K562 (cell line): ENCODE data around the gene ATP6V1F. TPM values are rescaled to one million over a fixed set of nuclear protein-coding genes. Genes with fewer than 3 reads are reported as not detected.
A peak's percentile ranks its signal among the peaks of the same experiment; 100 is the strongest.
"Not testable (repeated sequence)": the region's sequence is repeated elsewhere in the genome, so short reads cannot be mapped to it uniquely, and the experiment has no call there.

Source experiments
- ATAC-seq: fragments of 200-7000 bp; cut with Tn5 transposase; 3 replicates; pipeline ENCODE4 v1.9.1; 2020; ENCODE audit warnings: moderate library complexity
- BruUV-seq: library from RNA; stranded (reverse); fragments of 400-500 nt; replicated peaks from 2 replicates; lab custom pipeline; 2021; lab: Mats Ljungman, UMichigan
- CTCF ChIA-PET: fragments of 300-600 bp; formaldehyde crosslinking; extraction: SDS; loops from one replicate; lab custom pipeline; 2021; ENCODE audit warnings: low intra/inter-chr PET ratio; lab: Yijun Ruan, JAX
- POLR2A ChIA-PET: fragments of 300-600, 350-650 bp; sonication (Branson Sonifier 250); formaldehyde crosslinking; extraction: SDS; loops from one replicate; lab custom pipeline; 2021; ENCODE audit warnings: antibody characterized with exemption, inconsistent platforms; lab: Yijun Ruan, JAX
- DNase-seq, 4 experiments: peaks; one replicate each; pipeline versions ENCODE4 v3.0.0 to v3.0.0-alpha.2; 2011 to 2018; ENCODE audit warnings: low spot score in 3 of 4, mixed read lengths in 3 of 4; ENCODE audit errors: extremely low read depth in 1 of 4
- FAIRE-seq: peaks from 2 replicates; lab custom pipeline; 2011; peaks lifted over from hg19 to GRCh38; lab: Jason Lieb, UNC
- H2AFZ ChIP-seq: 2 replicates; pipeline ENCODE4 v1.6.0; 2011; ENCODE audit warnings: low read depth, low read length, control low read depth, inconsistent platforms
- H3K27ac ChIP-seq: fragments of 200-600 bp; 3 replicates; pipeline ENCODE4 v1.8.0; 2011; ENCODE audit warnings: low read depth, mild to moderate bottlenecking, control low read depth, inconsistent platforms, low read length, moderate library complexity, mixed read lengths; ENCODE audit errors: extremely low read depth
- H3K27me3 ChIP-seq, 2 experiments: fragments of 300-600 bp in 1 of 2; 2 replicates in 1 of 2; 3 replicates in 1 of 2; pipeline versions ENCODE4 v1.6.0 to v1.8.0; 2011; ENCODE audit warnings: inconsistent platforms in 2 of 2, low read length in 2 of 2, mild to moderate bottlenecking in 1 of 2, mixed read lengths in 1 of 2, moderate library complexity in 1 of 2; ENCODE audit not compliant: control insufficient read depth in 2 of 2, insufficient read depth in 2 of 2
- H3K36me3 ChIP-seq: fragments of 300-600 bp; 3 replicates; pipeline ENCODE4 v1.8.0; 2011; ENCODE audit warnings: mild to moderate bottlenecking, low read length, inconsistent platforms; ENCODE audit not compliant: control insufficient read depth, insufficient read depth
- H3K4me1 ChIP-seq, 2 experiments: fragments of 200-600 bp in 1 of 2; replicated peaks in 1 of 2; 2 replicates in 1 of 2; 3 replicates in 1 of 2; pipeline versions ENCODE4 v1.5.1 to v1.8.0; 2011; ENCODE audit warnings: inconsistent platforms in 2 of 2, low read length in 2 of 2, mild to moderate bottlenecking in 1 of 2, mixed read lengths in 1 of 2, moderate library complexity in 1 of 2; ENCODE audit not compliant: control insufficient read depth in 2 of 2, insufficient read depth in 2 of 2
- H3K4me2 ChIP-seq: 2 replicates; pipeline ENCODE4 v1.6.1; 2011; ENCODE audit warnings: low read length, control low read depth, inconsistent platforms, mixed read lengths; ENCODE audit not compliant: insufficient read depth
- H3K4me3 ChIP-seq: fragments of 200-600 bp; sonication (generic), shearing (Covaris generic); 2 replicates; pipeline ENCODE4 v1.5.1; 2016; ENCODE audit warnings: control low read depth, inconsistent platforms
- H3K79me2 ChIP-seq: fragments of 200-600 bp; 3 replicates; pipeline ENCODE4 v1.8.0; 2011; ENCODE audit warnings: low read length, inconsistent platforms; ENCODE audit not compliant: control insufficient read depth, insufficient read depth
- H3K9ac ChIP-seq, 2 experiments: 2 replicates each; pipeline versions ENCODE4 v1.6.0 to v1.6.1; 2011; ENCODE audit warnings: low read depth in 2 of 2, low read length in 2 of 2, control low read depth in 1 of 2, inconsistent platforms in 1 of 2, mild to moderate bottlenecking in 1 of 2, mixed read lengths in 1 of 2; ENCODE audit not compliant: insufficient read depth in 1 of 2
- H3K9me1 ChIP-seq: one replicate; pipeline ENCODE4 v1.6.0; 2011; ENCODE audit warnings: inconsistent platforms, mild to moderate bottlenecking, low read length, moderate library complexity; ENCODE audit not compliant: control insufficient read depth, insufficient read depth
- H3K9me3 ChIP-seq: replicated peaks from 2 replicates; pipeline ENCODE4 v1.5.1; 2011; ENCODE audit warnings: low read depth, low read length, inconsistent platforms; ENCODE audit not compliant: control insufficient read depth, insufficient read depth
- H4K20me1 ChIP-seq: replicated peaks from 2 replicates; pipeline ENCODE4 v1.6.1; 2011; ENCODE audit warnings: low read length, inconsistent platforms, mixed read lengths; ENCODE audit not compliant: control insufficient read depth, insufficient read depth
- LARP7 ChIP-seq: fragments of 450-650 bp; IDR thresholded peaks from 2 replicates; pipeline ENCODE4 v1.6.1; 2016
- MIER1 ChIP-seq: fragments of 450-650 bp; IDR thresholded peaks from 2 replicates; pipeline ENCODE4 v1.6.1; 2016; ENCODE audit warnings: antibody characterized with exemption, mild to moderate bottlenecking, low read depth
- RHOXF2B ChIP-seq: fragments of 250-450 bp; sonication (Bioruptor Pico); conservative IDR thresholded peaks from 2 replicates; pipeline ENCODE4 v1.5.1; 2021
- ZFPM2 ChIP-seq: fragments of 250-450 bp; sonication (Bioruptor Pico); IDR thresholded peaks from 2 replicates; pipeline ENCODE4 v1.5.1; 2022; ENCODE audit warnings: mild to moderate bottlenecking
- ZKSCAN1 ChIP-seq: fragments of 150-350 bp; IDR thresholded peaks from 2 replicates; pipeline ENCODE4 v1.6.1; 2016; ENCODE audit warnings: low read depth, low read length
- ZNF696 ChIP-seq: fragments of 250-450 bp; sonication (Bioruptor Pico); conservative IDR thresholded peaks from 2 replicates; pipeline ENCODE4 v1.4.0; 2020; ENCODE audit warnings: mild to moderate bottlenecking, moderate library complexity
- WGBS: fragments of 100-300 bp; shearing (Covaris generic); methylation state at CpG from one replicate; pipeline ENCODE4 v1.1.6; 2016; ENCODE audit warnings: low coverage, mixed read lengths; ENCODE audit not compliant: insufficient coverage; ENCODE audit errors: missing lambda C conversion rate; 5-methylcytosine and 5-hydroxymethylcytosine counted together
- in situ Hi-C: fragments of 300-500 bp; cut with MboI; formaldehyde crosslinking; loops from 4 replicates; pipeline ENCODE4 v1.15.0; 2018; ENCODE audit warnings: inconsistent platforms, mixed read lengths
- intact Hi-C: fragments of 100-400 bp; cut with micrococcal nuclease; formaldehyde crosslinking; loops from 2 replicates; pipeline ENCODE4 v1.14.2; 2022
- polyA plus RNA-seq, 8 experiments: library from polyadenylated mRNA; depleted of rRNA in 4 of 8; stranded (reverse) in 5 of 8; unstranded in 3 of 8; fragments of >200 nt; fragmentation: Nextera tagmentation in 2 of 8; fragmentation: Illumina TruSeq in 1 of 8; extraction: Ambion mirVana in 2 of 8; extraction: Trizol in 1 of 8; gene quantifications; 2 replicates each; pipeline versions ENCODE4 v1.2.1 to v1.2.3, GENCODE V29; 2011 to 2014; ENCODE audit warnings: inconsistent platforms in 1 of 8, missing spikeins in 1 of 8
- total RNA-seq, 7 experiments: library from RNA; depleted of rRNA in 6 of 7; stranded (reverse); fragments of >200 nt in 6 of 7; fragmentation: Illumina TruSeq in 2 of 7; extraction: Trizol in 2 of 7; gene quantifications; 2 replicates each; pipeline versions ENCODE4 v1.2.1 to v1.2.3, GENCODE V29; 2011 to 2021; ENCODE audit warnings: low replicate concordance in 1 of 7
- TF ChIP-seq, protein P1 (sequence below): sonication (generic); IDR thresholded peaks from 2 replicates; pipeline ENCODE4 v1.6.1; 2016
- TF ChIP-seq, protein P2 (sequence below): fragments of 450-650 bp; IDR thresholded peaks from 2 replicates; pipeline ENCODE4 v1.6.1; 2014; ENCODE audit warnings: low read depth, mild to moderate bottlenecking, moderate library complexity, borderline replicate concordance
- TF ChIP-seq, protein P3 (sequence below): fragments of 250-450 bp; sonication (Bioruptor Pico); IDR thresholded peaks from 2 replicates; pipeline ENCODE4 v1.8.0; 2022; ENCODE audit warnings: moderate library complexity, mild to moderate bottlenecking, inconsistent platforms

ATP6V1F gene
- total and polyA plus RNA-seq, 9 of the 15 experiments (the other 6 are each of a cell fraction or from before 2014, with no cell fraction given) = 206 to 1,123 (median 542) TPM

GRCh38 chr7:128912281-128912680, 49.6 kb downstream of the ATP6V1F start:
- no peak overlapping the region for H3K27ac ChIP-seq
- in situ Hi-C loops = loop anchor here (5.0 kb wide), 1 partner anchor 55 kb away; no protein-coding TSS in a partner anchor
- DNase-seq (no peak), FAIRE-seq (no peak)
- peaks cover 0 to 36% of the 10 kb centered on the region in 2 experiments; a peak in 2 of 5 replicates for H3K4me1 ChIP-seq
- H3K9me3 ChIP-seq = no peaks in the 10 kb centered on the region; the same call in 1 of the 2 replicates
- H4K20me1 ChIP-seq = peaks cover 11% of the 10 kb centered on the region; the same call in 1 of the 2 replicates
- POLR2A ChIA-PET = interaction anchor here (1.7 to 2.3 kb wide), 2 partner anchors 8 to 10 kb away, joined by 8 to 10 read pairs; no protein-coding TSS in a partner anchor
- H3K4me3 ChIP-seq = no peak overlapping the region
- no peak overlapping the region for H2AFZ ChIP-seq
- no TSS peak for BruUV-seq
- H3K79me2 ChIP-seq = no peaks in the 10 kb centered on the region
- no peak overlapping the region for H3K4me2 ChIP-seq
- intact Hi-C loops = no loop called here
- peaks cover 57 to 84% of the 10 kb centered on the region in 2 experiments for H3K27me3 ChIP-seq
- H3K36me3 ChIP-seq = no peaks in the 10 kb centered on the region
- no peak overlapping the region for H3K9ac ChIP-seq
- TF ChIP-seq, protein P1, sequence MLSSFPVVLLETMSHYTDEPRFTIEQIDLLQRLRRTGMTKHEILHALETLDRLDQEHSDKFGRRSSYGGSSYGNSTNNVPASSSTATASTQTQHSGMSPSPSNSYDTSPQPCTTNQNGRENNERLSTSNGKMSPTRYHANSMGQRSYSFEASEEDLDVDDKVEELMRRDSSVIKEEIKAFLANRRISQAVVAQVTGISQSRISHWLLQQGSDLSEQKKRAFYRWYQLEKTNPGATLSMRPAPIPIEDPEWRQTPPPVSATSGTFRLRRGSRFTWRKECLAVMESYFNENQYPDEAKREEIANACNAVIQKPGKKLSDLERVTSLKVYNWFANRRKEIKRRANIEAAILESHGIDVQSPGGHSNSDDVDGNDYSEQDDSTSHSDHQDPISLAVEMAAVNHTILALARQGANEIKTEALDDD = no peak
- TF ChIP-seq, protein P2, sequence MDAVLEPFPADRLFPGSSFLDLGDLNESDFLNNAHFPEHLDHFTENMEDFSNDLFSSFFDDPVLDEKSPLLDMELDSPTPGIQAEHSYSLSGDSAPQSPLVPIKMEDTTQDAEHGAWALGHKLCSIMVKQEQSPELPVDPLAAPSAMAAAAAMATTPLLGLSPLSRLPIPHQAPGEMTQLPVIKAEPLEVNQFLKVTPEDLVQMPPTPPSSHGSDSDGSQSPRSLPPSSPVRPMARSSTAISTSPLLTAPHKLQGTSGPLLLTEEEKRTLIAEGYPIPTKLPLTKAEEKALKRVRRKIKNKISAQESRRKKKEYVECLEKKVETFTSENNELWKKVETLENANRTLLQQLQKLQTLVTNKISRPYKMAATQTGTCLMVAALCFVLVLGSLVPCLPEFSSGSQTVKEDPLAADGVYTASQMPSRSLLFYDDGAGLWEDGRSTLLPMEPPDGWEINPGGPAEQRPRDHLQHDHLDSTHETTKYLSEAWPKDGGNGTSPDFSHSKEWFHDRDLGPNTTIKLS = no peak
- no peak for TF ChIP-seq RHOXF2B (CRISPR knock-in tag)
- TF ChIP-seq ZNF696 (CRISPR knock-in tag) = no peak
- no peak for TF ChIP-seq LARP7
- TF ChIP-seq ZFPM2 (CRISPR knock-in tag) = no peak
- TF ChIP-seq, protein P3, sequence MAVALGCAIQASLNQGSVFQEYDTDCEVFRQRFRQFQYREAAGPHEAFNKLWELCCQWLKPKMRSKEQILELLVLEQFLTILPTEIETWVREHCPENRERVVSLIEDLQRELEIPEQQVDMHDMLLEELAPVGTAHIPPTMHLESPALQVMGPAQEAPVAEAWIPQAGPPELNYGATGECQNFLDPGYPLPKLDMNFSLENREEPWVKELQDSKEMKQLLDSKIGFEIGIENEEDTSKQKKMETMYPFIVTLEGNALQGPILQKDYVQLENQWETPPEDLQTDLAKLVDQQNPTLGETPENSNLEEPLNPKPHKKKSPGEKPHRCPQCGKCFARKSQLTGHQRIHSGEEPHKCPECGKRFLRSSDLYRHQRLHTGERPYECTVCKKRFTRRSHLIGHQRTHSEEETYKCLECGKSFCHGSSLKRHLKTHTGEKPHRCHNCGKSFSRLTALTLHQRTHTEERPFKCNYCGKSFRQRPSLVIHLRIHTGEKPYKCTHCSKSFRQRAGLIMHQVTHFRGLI = no peak
- no peak for TF ChIP-seq MIER1
- no peak for TF ChIP-seq ZKSCAN1
- TF ChIP-seq, all 486 proteins: peak for 0
- H3K9me1 ChIP-seq = no peaks in the 10 kb centered on the region
- CTCF ChIA-PET = no interaction called here
- no peak for ATAC-seq
- 7% methylated on average over 3 of the region's 3 CpGs for WGBS

DNA sequence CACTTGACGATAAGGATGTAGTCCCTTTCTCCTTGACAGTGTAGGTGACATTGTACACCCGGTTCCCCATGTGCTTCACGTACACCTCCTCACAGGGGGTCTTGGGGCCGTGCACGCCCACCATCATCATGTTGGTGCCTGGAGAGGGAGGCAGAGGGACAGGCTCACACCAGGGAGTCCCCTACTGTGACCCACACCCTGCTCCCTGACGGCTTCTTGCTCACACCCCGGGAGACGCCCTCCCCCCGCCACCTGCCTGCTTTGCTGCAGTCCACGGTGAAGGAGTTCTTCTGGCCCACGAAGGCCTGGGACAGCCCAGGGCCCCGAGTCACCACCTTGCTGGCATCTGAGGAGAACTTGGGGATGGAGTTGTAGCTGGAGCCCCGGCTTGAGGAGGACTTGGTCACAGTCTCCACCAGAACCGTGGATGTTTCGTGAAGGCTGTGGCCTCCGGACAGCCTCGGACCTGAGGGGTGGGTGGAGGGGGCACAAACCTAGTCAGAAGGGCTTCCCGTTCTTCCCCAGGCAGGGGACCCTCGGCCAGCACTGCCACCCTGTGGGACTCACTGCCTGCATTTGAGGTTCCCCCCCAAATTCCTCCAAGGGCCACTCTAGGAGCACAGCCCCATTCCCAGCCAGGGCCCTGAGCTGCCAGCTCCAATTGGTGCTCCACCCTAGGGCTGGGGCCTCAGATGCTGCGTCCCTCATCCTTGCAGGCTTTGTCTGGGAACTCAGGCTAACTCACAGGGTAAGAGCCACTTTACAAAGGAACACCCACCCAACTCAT, 50.2 kb downstream of the ATP6V1F start:
- POLR2A ChIA-PET = interaction anchor here (1.7 kb wide), 1 partner anchor 10 kb away, joined by 5 read pairs; no protein-coding TSS in a partner anchor

More for the DNA sequence above, 50.2 kb downstream of the ATP6V1F start:
- H3K9ac ChIP-seq, H3K9me1 ChIP-seq, H3K4me2 ChIP-seq, DNase-seq, CTCF ChIA-PET, H3K79me2 ChIP-seq, H3K4me3 ChIP-seq, BruUV-seq, H3K27ac ChIP-seq, H3K36me3 ChIP-seq, intact Hi-C loops, H2AFZ ChIP-seq, H3K9me3 ChIP-seq: not testable (repeated sequence)
- peak; percentile 20 for ATAC-seq
- FAIRE-seq = peak; percentile 78
- Histone ChIP-seq H4K20me1 (peaks cover 11% of the 10 kb centered on the region; the same call in 1 of the 2 replicates), H3K4me1 (peaks cover 0 to 35% of the 10 kb centered on the region in 2 experiments; a peak in 2 of 5 replicates), H3K27me3 (peaks cover 57 to 81% of the 10 kb centered on the region in 2 experiments)
- 4% methylated on average over 7 of the region's 20 CpGs for WGBS
- in situ Hi-C loops = loop anchor here (5.0 kb wide), 1 partner anchor 56 kb away; no protein-coding TSS in a partner anchor
